Osteoblast (primary cell): ENCODE measurements around the gene COPG2. TPM values are rescaled to one million over a fixed set of nuclear protein-coding genes. Genes with fewer than 3 reads are reported as not detected.
A peak's percentile ranks its signal among the peaks of the same experiment; 100 is the strongest.

Experiments
- DNase-seq: peaks from one replicate; pipeline ENCODE4 v3.0.0; 2011; ENCODE audit warnings: low spot score, mixed read lengths; ENCODE audit not compliant: insufficient read length; ENCODE audit errors: missing footprints
- H2AFZ ChIP-seq: 2 replicates; pipeline ENCODE4 v1.6.0; 2011; ENCODE audit warnings: mild to moderate bottlenecking, low read length
- H3K27ac ChIP-seq: 2 replicates; pipeline ENCODE4 v1.5.1; 2011; ENCODE audit warnings: mild to moderate bottlenecking, low read depth, low read length, moderate library complexity
- H3K27me3 ChIP-seq: 2 replicates; pipeline ENCODE4 v1.6.0; 2012; ENCODE audit warnings: mild to moderate bottlenecking, control low read depth, inconsistent platforms, low read length, moderate library complexity; ENCODE audit not compliant: insufficient read depth
- H3K36me3 ChIP-seq: 2 replicates; pipeline ENCODE4 v1.5.1; 2011; ENCODE audit warnings: mild to moderate bottlenecking, low read length, control low read depth, moderate library complexity; ENCODE audit not compliant: insufficient read depth
- H3K4me1 ChIP-seq: 2 replicates; pipeline ENCODE4 v1.5.1; 2011; ENCODE audit warnings: mild to moderate bottlenecking, low read length, control low read depth, moderate library complexity; ENCODE audit not compliant: insufficient read depth
- H3K4me2 ChIP-seq: 2 replicates; pipeline ENCODE4 v1.6.0; 2011; ENCODE audit warnings: mild to moderate bottlenecking, low read length; ENCODE audit not compliant: insufficient read depth
- H3K4me3 ChIP-seq: fragments of 200-600 bp; sonication (generic); 3 replicates; pipeline ENCODE4 v1.5.1; 2012; ENCODE audit warnings: mild to moderate bottlenecking, low read length, inconsistent platforms; ENCODE audit not compliant: insufficient read depth
- H3K79me2 ChIP-seq: 2 replicates; pipeline ENCODE4 v1.6.0; 2012; ENCODE audit warnings: mild to moderate bottlenecking, low read length, control low read depth, inconsistent platforms; ENCODE audit not compliant: insufficient read depth
- H3K9me3 ChIP-seq: 2 replicates; pipeline ENCODE4 v1.5.1; 2011; ENCODE audit warnings: low read depth, low read length, control low read depth
- H4K20me1 ChIP-seq: 2 replicates; pipeline ENCODE4 v1.6.0; 2012; ENCODE audit warnings: mild to moderate bottlenecking, low read length, control low read depth; ENCODE audit not compliant: insufficient read depth
- total RNA-seq: library from RNA; depleted of rRNA; stranded (reverse); fragments of >200 nt; gene quantifications from 2 replicates; pipeline ENCODE4 v1.2.3, GENCODE V29; 2012
- TF ChIP-seq, protein P1 (sequence below): IDR thresholded peaks from 2 replicates; pipeline ENCODE4 v1.5.1; 2011; ENCODE audit warnings: mild to moderate bottlenecking, low read depth, low read length, moderate library complexity; ENCODE audit errors: extremely low read depth

The COPG2 gene
- total RNA-seq, 1 donor, result 59.7 TPM

DNA sequence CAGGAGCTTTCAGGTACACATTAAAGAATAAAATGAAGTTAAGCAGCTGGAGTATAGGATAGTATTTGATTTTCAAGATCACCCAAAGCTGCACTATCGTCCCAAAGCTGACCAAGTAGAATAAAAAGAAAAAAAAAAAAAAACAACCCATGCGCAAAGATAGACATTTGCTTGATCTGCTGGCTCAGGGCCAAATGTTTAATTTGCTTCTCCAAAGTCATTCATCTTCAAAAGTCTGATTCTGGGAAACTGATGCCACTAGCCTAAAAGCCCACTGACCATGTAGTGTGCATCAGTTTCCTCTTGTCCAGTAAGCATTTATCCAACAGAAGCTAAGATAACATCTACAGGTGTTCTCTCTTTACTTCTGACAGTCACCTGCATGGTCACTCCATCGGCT is 162.2 kb downstream of the COPG2 start:
- H3K9me3 ChIP-seq, result no peaks in the 10 kb centered on the region
- peaks cover 48% of the 10 kb centered on the region for H3K36me3 ChIP-seq
- no peaks in the 10 kb centered on the region for H3K4me1 ChIP-seq
- H3K4me2 ChIP-seq, result no peak overlapping the region
- peaks cover 3% of the 10 kb centered on the region for H4K20me1 ChIP-seq
- DNase-seq, result peak; percentile 14
- no peaks in the 10 kb centered on the region for H3K79me2 ChIP-seq
- TF ChIP-seq, protein P1, sequence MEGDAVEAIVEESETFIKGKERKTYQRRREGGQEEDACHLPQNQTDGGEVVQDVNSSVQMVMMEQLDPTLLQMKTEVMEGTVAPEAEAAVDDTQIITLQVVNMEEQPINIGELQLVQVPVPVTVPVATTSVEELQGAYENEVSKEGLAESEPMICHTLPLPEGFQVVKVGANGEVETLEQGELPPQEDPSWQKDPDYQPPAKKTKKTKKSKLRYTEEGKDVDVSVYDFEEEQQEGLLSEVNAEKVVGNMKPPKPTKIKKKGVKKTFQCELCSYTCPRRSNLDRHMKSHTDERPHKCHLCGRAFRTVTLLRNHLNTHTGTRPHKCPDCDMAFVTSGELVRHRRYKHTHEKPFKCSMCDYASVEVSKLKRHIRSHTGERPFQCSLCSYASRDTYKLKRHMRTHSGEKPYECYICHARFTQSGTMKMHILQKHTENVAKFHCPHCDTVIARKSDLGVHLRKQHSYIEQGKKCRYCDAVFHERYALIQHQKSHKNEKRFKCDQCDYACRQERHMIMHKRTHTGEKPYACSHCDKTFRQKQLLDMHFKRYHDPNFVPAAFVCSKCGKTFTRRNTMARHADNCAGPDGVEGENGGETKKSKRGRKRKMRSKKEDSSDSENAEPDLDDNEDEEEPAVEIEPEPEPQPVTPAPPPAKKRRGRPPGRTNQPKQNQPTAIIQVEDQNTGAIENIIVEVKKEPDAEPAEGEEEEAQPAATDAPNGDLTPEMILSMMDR, result no peak
- H2AFZ ChIP-seq, result no peak overlapping the region
- H3K27ac ChIP-seq, result no peak overlapping the region
- H3K27me3 ChIP-seq, result no peaks in the 10 kb centered on the region
- H3K4me3 ChIP-seq, result no peak overlapping the region

- H3K79me2 ChIP-seq, result no peaks in the 10 kb centered on the region
- DNase-seq, result no peak
- no peak overlapping the region for H2AFZ ChIP-seq
- no peaks in the 10 kb centered on the region for H3K4me1 ChIP-seq
- no peak overlapping the region for H3K4me3 ChIP-seq
- H3K27me3 ChIP-seq, result no peaks in the 10 kb centered on the region
- peaks cover 3% of the 10 kb centered on the region for H4K20me1 ChIP-seq
- peaks cover 46% of the 10 kb centered on the region for H3K36me3 ChIP-seq
- H3K4me2 ChIP-seq, result no peak overlapping the region
- TF ChIP-seq, protein P1, result no peak
- H3K9me3 ChIP-seq, result no peaks in the 10 kb centered on the region
- H3K27ac ChIP-seq, result no peak overlapping the region
These were observed 162.8 kb downstream of the COPG2 start for GRCh38 chr7:130505753-130506152.

GRCh38 chr7:130500910-130501309 is 167.6 kb downstream of the COPG2 start:
- Histone ChIP-seq H3K4me1 (no peaks in the 10 kb centered on the region), H4K20me1 (no peaks in the 10 kb centered on the region), H3K4me2 (no peak overlapping the region), H3K27me3 (no peaks in the 10 kb centered on the region), H3K9me3 (no peaks in the 10 kb centered on the region), H3K36me3 (peaks cover 50% of the 10 kb centered on the region), H3K27ac (no peak overlapping the region), H3K79me2 (no peaks in the 10 kb centered on the region), H3K4me3 (no peak overlapping the region), H2AFZ (no peak overlapping the region)
- TF ChIP-seq, protein P1, result no peak
- no peak for DNase-seq

GRCh38 chr7:130500463-130500862 is 168.1 kb downstream of the COPG2 start:
- Histone ChIP-seq H3K36me3 (peaks cover 50% of the 10 kb centered on the region), H3K27ac (no peak overlapping the region)
- TF ChIP-seq, protein P1, result no peak

More at GRCh38 chr7:130500463-130500862, 168.1 kb downstream of the COPG2 start:
- Histone ChIP-seq H3K79me2 (peaks cover under 1% of the 10 kb centered on the region), H3K4me2 (no peak overlapping the region), H4K20me1 (no peaks in the 10 kb centered on the region), H3K4me3 (no peak overlapping the region), H2AFZ (no peak overlapping the region), H3K27me3 (no peaks in the 10 kb centered on the region), H3K4me1 (no peaks in the 10 kb centered on the region), H3K9me3 (no peaks in the 10 kb centered on the region)
- no peak for DNase-seq
